ENCODE results near the gene CENPO.

The CENPO gene

GRCh38 chr2:24832521-24832920 lies 39.3 kb downstream of the CENPO start:
- TF ChIP-seq GABPA (IDR thresholded peaks at IDR 0.05; ENCODE audit: low read depth) = no peak
- TF ChIP-seq CTCF (IDR thresholded peaks at IDR 0.05; ENCODE audit: insufficient read depth, low read length) = no peak
- no peak for TF ChIP-seq SPI1 (IDR thresholded peaks at IDR 0.05; ENCODE audit: borderline replicate concordance, low read depth)
- TF ChIP-seq, protein P1, sequence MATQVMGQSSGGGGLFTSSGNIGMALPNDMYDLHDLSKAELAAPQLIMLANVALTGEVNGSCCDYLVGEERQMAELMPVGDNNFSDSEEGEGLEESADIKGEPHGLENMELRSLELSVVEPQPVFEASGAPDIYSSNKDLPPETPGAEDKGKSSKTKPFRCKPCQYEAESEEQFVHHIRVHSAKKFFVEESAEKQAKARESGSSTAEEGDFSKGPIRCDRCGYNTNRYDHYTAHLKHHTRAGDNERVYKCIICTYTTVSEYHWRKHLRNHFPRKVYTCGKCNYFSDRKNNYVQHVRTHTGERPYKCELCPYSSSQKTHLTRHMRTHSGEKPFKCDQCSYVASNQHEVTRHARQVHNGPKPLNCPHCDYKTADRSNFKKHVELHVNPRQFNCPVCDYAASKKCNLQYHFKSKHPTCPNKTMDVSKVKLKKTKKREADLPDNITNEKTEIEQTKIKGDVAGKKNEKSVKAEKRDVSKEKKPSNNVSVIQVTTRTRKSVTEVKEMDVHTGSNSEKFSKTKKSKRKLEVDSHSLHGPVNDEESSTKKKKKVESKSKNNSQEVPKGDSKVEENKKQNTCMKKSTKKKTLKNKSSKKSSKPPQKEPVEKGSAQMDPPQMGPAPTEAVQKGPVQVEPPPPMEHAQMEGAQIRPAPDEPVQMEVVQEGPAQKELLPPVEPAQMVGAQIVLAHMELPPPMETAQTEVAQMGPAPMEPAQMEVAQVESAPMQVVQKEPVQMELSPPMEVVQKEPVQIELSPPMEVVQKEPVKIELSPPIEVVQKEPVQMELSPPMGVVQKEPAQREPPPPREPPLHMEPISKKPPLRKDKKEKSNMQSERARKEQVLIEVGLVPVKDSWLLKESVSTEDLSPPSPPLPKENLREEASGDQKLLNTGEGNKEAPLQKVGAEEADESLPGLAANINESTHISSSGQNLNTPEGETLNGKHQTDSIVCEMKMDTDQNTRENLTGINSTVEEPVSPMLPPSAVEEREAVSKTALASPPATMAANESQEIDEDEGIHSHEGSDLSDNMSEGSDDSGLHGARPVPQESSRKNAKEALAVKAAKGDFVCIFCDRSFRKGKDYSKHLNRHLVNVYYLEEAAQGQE (IDR thresholded peaks at IDR 0.05; ENCODE audit: insufficient replicate concordance, low read depth) = no peak
- no peak for TF ChIP-seq POLR2AphosphoS5 (IDR thresholded peaks at IDR 0.05; ENCODE audit: low read depth)
- no peak for DNase-seq (ENCODE audit: low read depth in 1 of 2, low spot score in 1 of 2)
- H3K4me3 ChIP-seq (replicated peaks; ENCODE audit: insufficient read depth, low read length) = no peak overlapping the region
- no peaks in the 10 kb centered on the region for H3K27me3 ChIP-seq (ENCODE audit: insufficient read depth, poor library complexity, severe bottlenecking)
- H3K27ac ChIP-seq (replicated peaks) = no peak overlapping the region

DNA sequence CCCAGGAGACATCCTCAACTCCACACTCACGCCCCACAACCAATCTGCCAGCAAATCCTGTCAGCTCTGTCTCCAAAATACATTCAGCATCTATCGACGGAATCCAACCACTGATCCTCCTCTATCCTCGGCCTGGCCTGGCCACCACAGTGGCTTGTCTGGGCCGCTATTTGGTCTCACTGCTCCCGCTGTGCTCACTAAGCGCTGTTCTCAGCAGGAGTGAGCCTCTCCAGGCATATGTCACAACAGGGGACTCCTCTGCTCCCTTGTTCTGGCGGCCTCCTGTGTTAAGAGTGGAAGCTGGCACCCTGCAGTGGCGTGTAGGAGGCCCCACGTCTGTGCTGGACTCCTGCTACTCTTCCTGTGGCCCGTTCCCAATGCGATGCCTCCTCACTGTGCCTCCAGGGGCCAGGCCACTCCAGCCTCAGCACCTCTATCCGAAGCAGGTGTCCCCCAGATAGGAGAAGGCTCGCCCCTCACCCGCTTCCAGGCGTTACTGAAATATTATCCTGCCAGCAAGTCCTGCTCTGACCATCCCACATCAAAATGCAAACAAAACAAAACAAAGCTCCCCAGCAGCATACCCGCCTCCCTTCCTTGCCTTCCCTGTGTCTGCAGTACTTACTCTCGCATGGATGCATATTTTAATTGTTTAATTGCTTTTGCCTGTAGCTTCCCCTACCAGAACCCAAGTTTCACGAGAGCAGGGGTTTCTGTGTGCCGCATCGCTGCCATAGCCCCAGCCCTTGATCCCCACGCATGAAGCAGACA lies 39.9 kb downstream of the CENPO start:
- TF ChIP-seq SPI1 (IDR thresholded peaks at IDR 0.05; ENCODE audit: borderline replicate concordance, low read depth) (no peak), CTCF (IDR thresholded peaks at IDR 0.05; ENCODE audit: insufficient read depth, low read length) (no peak), GABPA (IDR thresholded peaks at IDR 0.05; ENCODE audit: low read depth) (no peak), POLR2AphosphoS5 (IDR thresholded peaks at IDR 0.05; ENCODE audit: low read depth) (no peak)
- TF ChIP-seq, protein P1 (IDR thresholded peaks at IDR 0.05; ENCODE audit: insufficient replicate concordance, low read depth) = no peak
- DNase-seq (ENCODE audit: low read depth in 1 of 2, low spot score in 1 of 2) = no peak
- H3K27me3 ChIP-seq (ENCODE audit: insufficient read depth, poor library complexity, severe bottlenecking) = no peaks in the 10 kb centered on the region
- no peak overlapping the region for H3K27ac ChIP-seq (replicated peaks)
- H3K4me3 ChIP-seq (replicated peaks; ENCODE audit: insufficient read depth, low read length) = no peak overlapping the region

GRCh38 chr2:24833821-24834732 lies 40.9 kb downstream of the CENPO start:
- Histone ChIP-seq H3K27me3 (ENCODE audit: insufficient read depth, poor library complexity, severe bottlenecking) (no peaks in the 10 kb centered on the region), H3K4me3 (replicated peaks; ENCODE audit: insufficient read depth, low read length) (no peak overlapping the region), H3K27ac (replicated peaks) (no peak overlapping the region)
- DNase-seq (ENCODE audit: low read depth in 1 of 2, low spot score in 1 of 2) = no peak
- TF ChIP-seq SPI1 (IDR thresholded peaks at IDR 0.05; ENCODE audit: borderline replicate concordance, low read depth) = no peak
- TF ChIP-seq, protein P1 (IDR thresholded peaks at IDR 0.05; ENCODE audit: insufficient replicate concordance, low read depth) = no peak
- no peak for TF ChIP-seq GABPA (IDR thresholded peaks at IDR 0.05; ENCODE audit: low read depth)
- TF ChIP-seq POLR2AphosphoS5 (IDR thresholded peaks at IDR 0.05; ENCODE audit: low read depth) = no peak
- TF ChIP-seq CTCF (IDR thresholded peaks at IDR 0.05; ENCODE audit: insufficient read depth, low read length) = no peak
